GM21825 (cell line): ENCODE results near the gene KY.

Experiments used
- ATAC-seq: cut with Tn5 transposase; IDR thresholded peaks from one replicate; pipeline ENCODE4 v1.9.1; 2021; ENCODE audit warnings: mild to moderate bottlenecking, moderate library complexity; ENCODE audit not compliant: unreplicated experiment

KY gene

DNA sequence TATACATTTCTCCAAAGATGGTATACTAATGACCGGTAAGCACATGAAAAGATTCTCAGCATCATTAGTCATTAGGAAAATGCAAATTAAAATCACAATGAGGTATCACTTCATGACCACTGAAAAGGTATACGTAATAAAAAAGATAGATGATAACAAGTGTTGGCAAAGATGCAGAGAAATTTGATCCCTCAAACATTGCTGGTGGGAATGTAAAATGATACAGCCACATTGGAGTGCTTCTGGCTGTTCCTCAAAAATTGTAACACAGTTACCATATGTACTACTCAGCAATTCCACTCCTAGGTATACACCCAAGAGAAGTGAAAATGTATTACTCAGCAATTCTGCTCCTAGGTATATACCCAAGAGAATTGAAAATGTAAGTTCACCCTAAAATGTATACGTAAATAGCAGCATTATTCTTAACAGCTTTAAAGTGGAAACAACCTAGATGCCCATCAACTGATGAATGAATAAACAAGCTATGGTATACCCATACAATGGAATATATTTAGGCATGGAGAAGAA is 25.0 kb upstream of the KY start:
- ATAC-seq, result no peak

DNA sequence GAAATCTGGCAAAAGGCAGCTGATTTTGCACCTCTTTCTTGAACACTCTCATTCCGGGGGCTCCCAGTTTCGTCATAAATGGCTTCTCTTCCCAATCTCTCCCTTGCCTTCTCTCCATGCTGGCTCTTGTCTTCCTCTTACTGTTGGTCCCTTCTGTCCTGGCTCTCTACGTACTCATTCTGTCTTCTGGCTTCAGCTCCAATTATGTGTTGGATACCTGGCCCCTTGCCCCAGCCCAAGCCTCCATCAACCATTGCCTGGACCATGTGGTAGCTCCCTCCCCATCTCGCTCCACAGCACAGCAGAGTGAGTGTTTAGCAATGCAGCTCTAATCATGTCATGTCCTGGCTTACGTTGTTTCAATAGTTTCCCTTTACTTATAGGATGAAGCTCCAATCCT is 21.7 kb upstream of the KY start:
- ATAC-seq, result no peak

DNA sequence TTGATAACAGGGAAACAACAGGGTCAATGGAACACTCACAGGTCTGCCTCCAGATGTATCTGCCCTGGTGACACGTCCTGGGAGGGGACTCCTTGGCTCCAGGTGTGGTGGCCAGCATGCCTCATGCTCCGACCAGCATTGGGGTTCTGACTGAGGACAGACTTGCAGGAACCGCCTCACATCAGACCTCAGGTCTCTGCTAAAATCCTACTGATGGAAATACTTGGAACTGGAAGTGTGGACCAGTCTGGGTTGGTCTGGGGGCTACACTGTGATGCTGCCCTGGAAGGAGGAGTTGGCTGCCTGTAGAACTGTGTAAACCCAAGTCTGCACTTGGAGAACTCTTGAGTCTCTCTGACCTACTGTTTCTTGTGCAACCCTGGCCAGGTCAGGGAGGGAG is 17.1 kb upstream of the KY start:
- no peak for ATAC-seq

DNA sequence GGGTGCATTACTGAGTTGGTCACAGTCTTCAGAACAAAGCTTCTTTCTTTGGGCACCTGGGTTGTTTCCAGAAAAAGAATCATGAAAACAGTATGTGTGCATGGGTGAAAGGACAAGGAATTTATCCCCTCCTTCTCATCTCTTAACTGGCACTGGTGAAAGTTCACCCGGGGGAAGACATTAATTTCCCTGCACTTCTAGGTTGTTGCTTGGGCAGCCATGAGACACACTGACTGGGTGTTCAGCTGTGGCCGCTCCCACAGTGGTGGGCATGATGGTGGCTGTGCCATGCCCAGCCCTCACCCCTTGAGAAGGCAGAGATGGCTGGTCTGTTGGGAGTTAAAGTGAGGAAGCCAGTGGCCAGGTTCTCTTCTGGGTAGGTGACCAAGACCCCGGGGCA is 16.6 kb upstream of the KY start:
- ATAC-seq, result no peak

DNA sequence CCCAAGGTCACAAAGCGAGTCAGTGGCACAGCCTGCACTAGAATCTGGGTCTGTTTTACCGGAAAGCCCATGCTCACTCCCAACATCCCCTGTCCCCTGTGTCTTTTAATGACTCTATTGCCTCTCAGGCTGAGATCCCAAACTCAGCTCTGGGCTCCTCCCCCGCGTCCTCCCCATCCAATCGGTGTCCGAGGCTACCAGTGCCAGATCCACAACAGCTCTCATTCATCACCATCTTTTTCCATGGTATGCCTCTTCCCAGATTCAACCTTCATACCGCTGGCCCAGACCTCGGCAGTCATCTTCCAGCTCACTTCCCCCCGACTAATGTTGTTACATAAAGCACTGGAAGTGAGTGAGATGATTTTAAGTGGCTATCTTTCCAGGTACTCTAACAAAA is 16.1 kb upstream of the KY start:
- ATAC-seq, result no peak

DNA sequence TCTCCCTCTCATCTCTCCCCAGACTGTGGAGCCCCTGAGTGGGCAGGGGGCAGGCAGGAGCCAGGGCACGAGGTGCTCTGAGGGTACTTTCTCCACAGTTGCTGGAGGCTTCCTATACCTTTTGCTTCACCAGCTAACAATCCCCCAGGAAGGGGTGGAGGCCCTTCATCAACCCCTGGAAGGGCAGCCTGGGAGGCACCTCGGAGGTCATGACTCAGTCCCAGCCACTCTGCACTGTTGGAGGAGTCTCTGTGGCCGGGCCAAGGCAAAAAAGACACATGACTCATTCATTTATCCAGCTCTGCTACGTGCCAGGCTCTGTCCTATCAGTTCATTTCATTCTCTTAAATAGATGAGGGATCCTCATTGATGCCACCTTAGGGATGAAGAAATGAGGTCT is 15.6 kb upstream of the KY start:
- no peak for ATAC-seq

DNA sequence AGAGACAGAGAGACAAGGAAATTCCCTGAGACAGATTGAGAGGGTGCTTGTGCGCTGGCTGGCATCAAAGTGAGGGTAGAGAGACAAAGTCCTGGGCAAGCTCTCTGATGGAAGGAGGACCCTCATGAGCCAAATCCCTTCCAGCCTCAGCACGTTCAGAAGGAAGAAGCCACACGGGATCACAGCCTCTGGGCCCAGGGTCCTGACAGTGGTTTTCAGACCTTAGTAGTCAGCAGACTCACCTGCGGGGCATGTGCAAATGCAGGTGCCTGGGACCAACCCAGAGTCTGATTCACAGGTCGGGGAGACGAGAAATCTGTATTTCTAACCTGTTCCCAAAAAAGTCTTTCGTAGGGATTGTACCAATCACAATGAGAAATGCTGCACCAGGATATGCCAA is 15.2 kb upstream of the KY start:
- ATAC-seq, result no peak

DNA sequence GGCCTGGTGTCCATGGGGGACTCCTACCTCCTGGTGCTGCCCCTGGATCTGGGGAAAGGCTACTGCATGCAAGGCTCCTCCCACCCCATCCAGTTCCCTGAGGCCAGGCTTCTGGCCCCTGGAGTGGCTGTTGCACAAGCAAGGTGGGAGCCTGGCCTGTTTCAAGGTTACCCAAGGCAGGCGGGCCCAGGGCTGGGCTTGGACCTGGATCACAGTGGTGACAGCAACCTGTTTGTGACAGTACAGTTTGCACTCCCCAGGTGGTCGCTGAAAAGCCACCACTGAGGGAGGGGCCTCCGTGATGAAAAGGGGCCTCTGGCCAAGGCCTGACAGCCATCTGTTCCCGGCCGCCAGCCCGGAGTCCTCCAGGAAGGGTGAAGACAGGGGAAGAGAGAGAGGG is 14.4 kb upstream of the KY start:
- ATAC-seq, result no peak

DNA sequence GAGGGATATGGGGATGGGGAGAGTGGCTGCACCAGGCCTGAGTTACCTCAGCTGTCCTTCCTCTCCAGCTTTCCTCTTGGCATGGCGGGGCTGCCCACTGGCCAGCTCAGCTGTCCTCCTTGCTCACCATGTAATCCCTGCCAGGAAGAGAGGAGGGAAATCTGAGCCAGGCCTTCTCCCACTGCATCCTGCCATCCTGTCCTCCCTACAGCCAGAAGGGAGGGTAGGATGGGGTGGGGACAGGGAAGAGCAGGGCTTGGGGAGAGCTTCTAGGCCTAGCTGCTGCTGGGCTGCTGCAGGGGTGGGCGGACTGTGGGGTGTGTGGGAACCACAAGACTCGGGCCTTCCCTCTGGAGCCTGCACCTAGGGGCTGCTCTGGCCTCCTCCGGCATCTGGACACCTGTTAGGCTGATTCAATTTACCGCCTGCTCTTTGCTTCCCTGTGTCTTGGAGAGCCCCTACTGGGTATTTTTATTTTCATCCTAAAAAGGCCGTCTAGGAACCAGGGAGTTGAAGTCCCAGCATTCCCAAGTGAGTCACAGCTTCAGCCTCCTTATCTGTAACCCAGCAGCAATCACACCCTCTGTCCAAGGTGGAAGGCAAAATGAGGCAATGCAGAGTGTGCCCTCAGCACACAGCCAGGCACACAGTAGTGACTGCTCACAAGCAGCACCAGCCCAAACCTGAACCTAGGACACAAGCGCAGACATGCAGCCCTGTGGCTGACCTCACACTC is 13.1 kb upstream of the KY start:
- no peak for ATAC-seq

DNA sequence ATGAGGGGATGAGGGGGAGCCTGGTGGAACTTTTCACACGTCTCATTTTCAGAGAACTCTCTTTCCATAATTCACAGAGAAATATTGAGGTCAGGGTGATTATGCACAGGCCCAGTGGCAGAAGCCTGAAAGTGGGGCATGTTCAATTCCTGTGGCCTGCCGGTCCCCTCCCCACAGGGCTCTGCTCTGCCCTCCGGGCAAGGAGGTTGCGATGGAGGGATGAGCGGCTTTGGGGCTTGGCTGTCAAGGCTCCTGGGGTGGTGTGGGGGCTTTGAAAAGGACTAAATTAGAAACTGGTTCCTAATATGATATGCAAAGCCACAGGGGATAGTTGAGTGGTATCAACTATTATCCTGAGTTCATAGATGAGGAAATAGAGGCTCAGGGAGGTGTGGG is 9.2 kb upstream of the KY start:
- ATAC-seq, result no peak

DNA sequence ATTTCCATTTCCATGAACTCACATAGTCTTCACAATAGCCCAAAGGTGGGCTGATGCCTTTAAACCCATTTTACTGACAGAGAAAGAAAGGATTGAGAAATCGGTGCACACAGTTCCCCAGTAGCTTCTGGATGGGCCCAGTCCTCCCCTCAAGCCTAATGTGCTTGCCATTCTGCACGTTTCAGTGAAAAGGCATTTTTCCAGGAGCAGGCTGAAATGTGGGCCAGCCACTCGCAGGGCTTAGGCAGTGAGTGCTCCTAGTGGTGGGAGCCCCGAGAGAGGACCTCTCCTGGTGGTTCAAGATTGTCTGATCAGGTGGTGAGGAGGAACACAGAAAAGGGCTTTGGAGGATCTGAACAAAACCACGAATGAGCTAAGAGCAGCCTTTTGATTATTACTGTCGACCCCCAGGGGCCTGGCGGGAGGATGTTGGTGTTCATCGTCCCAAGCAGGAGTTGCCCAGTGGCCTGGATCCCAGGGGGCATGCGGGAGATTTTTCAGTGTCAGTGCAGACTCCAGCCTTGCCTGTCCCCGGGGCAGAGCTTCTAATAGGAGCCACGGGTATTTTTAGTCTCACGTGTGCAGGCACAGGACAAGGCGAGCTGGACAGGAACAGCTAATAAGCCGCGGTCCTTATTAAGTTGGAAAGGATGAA is 8.7 kb upstream of the KY start:
- no peak for ATAC-seq

DNA sequence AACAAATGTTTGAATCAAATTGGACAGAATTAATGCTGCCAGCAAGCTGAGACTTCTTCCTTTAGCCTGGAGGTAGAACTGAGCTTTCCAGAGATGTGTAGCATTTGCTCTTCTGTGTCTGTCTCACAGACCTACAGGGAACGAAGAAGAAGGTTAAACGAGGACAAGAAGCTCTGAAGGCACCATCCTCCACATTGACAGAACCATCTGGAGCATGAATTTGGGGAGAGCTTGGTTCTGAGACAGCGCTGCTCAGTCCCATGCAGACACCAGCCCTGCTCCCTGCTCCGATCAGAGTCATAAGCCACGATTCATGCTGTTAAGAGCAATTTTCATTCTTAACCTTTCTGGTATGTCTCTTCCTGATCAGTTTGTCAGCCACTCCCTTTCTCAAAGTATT is 7.7 kb upstream of the KY start:
- no peak for ATAC-seq

DNA sequence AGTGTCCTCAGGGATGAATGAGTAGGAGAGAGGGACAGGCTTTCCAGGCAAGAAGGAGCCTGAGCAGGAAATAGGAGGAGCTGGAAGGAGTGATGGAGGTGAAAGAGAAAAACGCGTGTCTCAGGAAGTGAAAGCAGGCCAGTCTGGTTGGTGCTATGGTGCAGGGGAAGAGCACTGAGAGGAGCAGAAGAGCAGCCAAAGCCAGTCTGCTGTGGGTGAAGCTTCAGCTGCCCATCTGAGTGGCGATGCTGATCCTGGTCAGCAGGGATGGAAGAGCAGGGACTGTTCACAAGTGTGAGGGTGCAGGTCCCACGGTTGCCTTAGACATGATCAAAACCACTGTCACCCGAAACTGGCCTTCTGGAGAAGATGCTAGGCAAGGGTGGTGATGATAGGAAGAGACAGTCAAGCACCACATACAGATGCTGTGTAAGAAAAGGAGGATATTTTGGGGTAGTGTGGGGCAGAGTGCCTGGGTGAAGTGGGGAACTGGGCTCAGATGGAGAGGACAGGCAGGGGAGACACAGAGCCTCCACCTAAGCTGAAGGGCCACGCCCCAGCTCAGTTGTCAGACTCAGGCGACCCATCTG is 5.5 kb upstream of the KY start:
- no peak for ATAC-seq

DNA sequence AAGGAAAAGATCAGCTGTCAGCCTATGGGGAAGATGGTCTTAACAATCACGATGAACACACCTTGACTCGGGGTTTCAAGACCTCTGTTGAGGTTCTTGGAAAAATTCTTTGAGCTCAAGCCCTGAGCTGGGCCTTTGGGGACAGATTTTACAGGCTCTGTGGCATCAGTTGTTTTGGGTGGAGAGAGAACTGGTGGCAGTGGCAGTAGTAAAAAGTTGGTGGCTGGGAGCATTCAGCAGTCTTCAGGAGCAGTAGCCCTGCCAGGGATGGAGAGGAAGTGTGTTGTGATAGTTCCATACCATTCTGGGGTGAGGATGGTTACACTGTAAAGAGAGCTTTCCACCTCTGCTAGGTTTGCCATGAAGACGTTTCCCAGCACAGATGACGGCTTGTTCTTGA is 4.9 kb upstream of the KY start:
- no peak for ATAC-seq

DNA sequence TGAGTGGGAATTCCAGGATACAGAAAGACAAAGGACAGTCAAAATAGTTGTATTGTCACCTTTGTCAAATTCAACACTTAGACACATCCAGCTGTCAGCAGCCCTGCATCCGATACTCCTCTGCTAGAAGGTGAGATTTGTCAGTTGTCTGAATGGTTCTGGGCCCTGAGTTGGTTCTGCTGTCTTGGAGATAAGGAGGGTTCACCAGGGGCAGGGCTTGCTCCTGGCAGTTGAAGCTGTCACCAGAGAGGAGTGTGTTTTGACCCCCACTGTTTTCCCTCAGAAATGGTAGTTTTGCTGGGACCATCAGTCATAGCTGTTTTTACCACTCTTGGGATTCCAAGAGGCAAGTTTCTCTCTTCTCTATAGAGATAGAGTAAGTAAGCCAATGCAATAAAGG is 3.2 kb upstream of the KY start:
- no peak for ATAC-seq

DNA sequence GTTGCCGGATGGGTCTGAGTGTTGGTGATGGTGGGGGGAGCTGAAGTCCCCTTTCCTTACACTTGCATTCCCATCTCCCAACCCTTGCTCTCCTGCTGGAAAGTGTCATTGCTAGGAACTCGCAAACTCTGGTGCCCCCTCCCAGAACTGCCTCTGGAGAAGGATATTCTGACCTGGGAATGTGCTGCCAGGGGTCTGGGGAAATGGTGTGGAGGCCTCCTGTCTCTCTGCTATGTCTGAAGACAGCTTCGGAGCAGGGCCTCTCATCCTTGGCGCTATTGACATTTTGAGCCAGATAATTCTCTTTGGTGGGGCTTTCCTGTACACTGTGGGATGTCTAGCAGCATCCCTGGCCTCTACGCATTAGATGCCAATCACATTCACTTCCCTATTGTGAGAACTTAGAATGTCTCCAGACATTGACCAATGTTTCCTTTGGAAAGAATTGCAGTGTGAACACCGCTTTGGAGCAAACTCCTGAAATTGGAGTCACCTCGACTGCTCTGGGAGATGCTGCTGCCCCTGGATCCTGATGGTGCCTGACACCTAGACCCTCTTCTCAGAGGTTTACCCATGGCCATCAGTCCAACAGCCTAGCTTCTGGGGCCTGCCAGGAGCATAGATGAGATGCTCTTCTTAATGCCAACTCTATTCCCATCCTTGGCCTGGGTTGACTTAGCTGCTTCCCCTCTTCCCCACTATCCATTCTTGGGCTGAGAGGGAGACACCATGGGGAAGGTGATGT is 2.2 kb upstream of the KY start:
- ATAC-seq, result no peak

DNA sequence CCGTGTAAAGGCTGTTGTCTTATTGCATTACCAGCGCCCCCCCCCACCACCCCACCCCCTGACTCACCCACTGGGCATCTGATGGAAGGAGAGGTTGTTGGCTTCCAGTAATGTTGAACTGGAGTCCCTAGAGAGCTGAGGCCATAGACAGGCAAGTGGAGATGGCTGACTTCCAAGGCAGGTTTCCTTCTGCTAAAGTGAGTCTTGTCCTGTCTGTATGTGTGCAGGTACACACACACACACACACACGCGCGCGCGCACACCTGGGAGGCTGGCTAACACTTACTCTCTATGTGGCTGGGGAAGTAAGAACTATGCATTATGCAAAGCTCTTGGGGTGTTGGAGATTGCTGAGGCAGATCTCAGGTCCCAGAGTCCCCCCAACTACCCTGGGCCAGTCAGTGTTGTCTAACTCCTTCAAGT is 1.6 kb upstream of the KY start:
- no peak for ATAC-seq

DNA sequence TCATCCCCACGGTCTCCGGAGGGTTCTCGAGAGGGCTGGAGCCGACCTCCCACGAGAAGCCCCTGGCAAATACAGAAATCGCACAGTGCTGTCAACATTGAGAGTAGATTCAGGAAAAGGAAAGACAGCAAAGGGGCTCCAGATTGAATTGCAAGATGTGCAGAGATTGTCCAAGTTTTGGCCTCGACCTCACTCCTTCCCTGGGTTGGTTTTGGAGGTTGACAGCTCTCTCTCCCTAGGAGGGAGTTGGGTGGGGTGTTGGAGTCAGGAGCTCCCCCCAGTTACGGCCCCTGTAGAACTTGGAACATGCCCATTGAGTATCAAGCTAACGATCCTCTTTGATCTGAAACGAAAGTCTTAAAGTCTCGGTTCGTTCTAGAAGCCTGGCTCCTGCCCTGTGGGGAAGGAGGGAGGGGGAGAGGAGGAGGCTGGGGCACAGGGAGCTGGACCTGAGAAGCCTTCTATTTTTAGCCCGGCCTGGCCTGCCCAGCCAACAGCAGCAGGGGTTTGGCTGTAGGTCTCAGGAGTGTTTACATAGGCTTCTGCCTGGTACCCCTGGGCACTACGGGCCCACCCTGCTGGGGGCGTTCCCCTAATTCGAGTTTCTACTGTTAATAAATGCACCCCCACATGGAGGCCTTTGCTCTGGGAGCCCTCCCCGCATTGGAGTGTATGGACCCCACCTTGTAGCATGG is 672 bp upstream of the KY start:
- ATAC-seq, result no peak

DNA sequence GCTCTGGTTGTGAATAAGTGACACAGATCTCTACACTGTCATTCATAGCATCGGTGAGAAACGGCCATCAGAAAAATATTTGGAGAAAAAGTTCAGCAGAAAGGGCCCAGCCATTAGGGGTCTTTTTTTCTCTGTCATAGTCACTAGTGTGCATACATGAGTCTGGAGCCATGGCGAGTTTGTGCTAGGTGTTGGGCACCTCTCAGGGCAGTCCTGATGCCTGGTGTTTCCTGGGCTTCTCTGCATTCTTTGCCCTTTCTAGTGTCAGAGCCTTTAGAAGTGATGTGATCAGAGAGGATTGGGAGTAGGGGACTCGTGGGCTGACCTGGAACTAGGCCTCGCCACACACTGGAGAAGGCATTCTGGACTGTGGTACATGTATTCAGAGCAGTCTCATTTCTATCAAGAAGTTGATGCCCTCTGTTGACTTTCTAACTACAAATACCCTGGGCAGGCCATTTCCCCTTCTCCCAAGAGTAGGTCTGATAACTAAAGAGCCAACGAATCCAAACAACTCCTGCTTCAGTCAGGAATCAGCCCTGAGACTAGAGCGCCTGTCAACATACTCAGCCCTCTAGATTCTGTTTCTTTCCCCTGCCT is 1.6 kb downstream of the KY start:
- ATAC-seq, result no peak

DNA sequence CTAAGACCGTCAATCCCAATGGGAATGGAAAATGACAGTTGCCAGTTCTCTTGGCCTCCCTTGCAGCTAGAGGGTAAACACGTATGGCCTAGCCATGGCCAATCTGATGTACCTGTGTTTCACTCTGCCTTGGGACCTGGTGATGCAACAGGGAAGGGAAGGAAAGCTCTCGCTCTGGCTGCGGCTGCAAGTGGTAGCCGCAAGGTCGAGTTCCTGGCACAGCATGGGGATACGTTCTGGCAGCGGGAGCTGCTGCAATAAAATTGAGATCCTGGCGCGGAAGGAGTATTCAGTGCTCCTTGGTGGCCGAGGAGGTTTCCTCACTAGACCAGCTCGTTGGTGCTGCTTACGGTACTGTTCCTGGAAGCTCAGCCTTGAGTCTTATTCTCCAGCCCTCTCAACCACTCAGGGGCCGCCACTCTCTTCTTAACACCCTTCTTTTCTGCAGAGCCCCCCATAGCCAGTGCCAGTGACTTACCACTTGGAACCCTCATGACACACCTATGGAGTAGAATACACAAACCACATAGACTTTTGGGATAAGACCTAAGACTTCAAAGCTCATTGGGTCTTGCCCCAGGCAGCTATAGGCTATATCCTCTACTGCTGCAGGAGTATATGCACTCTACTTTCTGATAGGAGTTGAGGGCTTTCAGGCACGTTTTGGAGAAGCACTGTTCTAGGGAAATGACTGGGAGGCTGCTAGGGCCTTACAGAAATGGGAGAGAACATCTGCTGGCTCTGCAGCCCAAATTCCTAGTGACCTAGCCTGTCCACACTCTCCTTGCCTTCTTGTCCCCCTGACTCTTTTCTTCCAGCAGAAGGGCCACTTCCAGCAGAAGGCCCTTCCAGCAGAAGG is 2.7 kb downstream of the KY start:
- no peak for ATAC-seq
